ENCODE measurements around the gene MRPL42. TPM values are rescaled to one million over a fixed set of nuclear protein-coding genes. Genes with fewer than 3 reads are reported as not detected.
A peak's percentile ranks its signal among the peaks of the same experiment; 100 is the strongest.

MRPL42 gene
- total RNA-seq, 2 experiments from 2014 or later, result 39.0 to 39.3 TPM

DNA sequence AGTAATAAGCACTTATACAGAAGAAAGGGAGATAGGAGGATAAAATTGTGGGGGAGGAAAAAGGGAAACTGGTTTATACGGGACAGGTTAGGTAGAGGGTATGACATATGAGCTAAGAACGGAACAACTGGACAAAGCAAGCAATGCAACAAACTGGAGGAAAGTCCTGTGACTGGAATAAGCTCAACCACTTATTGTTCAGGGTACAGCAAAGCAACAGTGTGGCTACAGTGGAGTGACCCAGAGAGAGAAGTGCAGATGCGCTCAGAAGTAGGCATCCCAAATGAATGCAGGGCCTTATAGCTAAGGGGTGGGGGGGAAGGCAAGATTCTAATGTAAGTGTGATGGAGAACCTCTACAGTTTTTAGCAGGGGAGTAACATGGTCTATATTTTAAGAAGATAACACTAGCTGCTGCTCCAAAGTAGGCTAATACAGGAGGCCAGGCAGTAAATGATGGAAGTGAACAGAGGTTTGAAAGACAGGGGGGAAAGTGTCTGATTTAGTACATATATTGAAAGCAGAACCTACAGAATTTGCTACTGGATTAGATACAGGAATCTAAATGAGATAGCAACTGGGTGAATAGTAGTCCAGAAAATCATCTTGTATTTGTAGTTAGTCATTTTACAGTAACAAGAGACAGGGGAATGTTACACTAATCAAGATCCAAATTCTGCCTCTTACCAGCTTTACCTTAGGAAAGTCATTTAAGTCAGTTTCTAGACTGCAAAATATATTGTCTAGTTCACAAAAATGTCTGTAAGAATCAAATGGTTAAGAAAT, 28.9 kb upstream of the MRPL42 start:
- CTCF ChIA-PET, result interaction anchor here (1.0 to 1.7 kb wide), 4 partner anchors 18 to 29 kb away, joined by 3 to 11 read pairs (median 5); partner anchors contain the start of gene MRPL42
- intact Hi-C loops (cut with DNase I, micrococcal nuclease), result loop anchor here in 1 of 2 experiments (5.0 to 10.0 kb wide), 3 partner anchors 34 to 1786 kb away; no protein-coding TSS in a partner anchor
- Mint-ChIP-seq H3K4me3 (peak overlapping the region; percentile 96), H3K4me1 (ENCODE audit: low read depth) (peaks cover 85% of the 10 kb centered on the region), H3K27me3 (no peaks in the 10 kb centered on the region), H3K36me3 (ENCODE audit: low read depth) (peaks cover 10% of the 10 kb centered on the region), H3K9me3 (no peaks in the 10 kb centered on the region), H3K27ac (peak overlapping the region; percentile 93)
- no peak overlapping the region for H3K27ac ChIP-seq (ENCODE audit: low read depth in 1 of 2, low read length in 2 of 2)
- no peaks in the 10 kb centered on the region for H3K36me3 ChIP-seq (ENCODE audit: insufficient read depth, low read length)
- H3K9me3 ChIP-seq (ENCODE audit: control insufficient read depth in 1 of 2, insufficient read depth in 1 of 2, low read length in 2 of 2), result no peaks in the 10 kb centered on the region
- ATAC-seq (ENCODE audit: poor library complexity), result no peak
- no peaks in the 10 kb centered on the region for H3K27me3 ChIP-seq (ENCODE audit: control insufficient read depth in 1 of 2, insufficient read depth in 2 of 2, low read length in 2 of 2)
- no peak overlapping the region for H3K4me3 ChIP-seq (ENCODE audit: low read length)
- DNase-seq, result no peak
- TF ChIP-seq, protein P1, sequence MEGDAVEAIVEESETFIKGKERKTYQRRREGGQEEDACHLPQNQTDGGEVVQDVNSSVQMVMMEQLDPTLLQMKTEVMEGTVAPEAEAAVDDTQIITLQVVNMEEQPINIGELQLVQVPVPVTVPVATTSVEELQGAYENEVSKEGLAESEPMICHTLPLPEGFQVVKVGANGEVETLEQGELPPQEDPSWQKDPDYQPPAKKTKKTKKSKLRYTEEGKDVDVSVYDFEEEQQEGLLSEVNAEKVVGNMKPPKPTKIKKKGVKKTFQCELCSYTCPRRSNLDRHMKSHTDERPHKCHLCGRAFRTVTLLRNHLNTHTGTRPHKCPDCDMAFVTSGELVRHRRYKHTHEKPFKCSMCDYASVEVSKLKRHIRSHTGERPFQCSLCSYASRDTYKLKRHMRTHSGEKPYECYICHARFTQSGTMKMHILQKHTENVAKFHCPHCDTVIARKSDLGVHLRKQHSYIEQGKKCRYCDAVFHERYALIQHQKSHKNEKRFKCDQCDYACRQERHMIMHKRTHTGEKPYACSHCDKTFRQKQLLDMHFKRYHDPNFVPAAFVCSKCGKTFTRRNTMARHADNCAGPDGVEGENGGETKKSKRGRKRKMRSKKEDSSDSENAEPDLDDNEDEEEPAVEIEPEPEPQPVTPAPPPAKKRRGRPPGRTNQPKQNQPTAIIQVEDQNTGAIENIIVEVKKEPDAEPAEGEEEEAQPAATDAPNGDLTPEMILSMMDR (IDR thresholded peaks at IDR 0.05), result no peak
- POLR2A ChIA-PET, result interaction anchor here (0.6 to 1.4 kb wide), 7 partner anchors 9 to 1325 kb away, joined by 3 to 4 read pairs (median 3); partner anchors contain the start of gene MRPL42
- peaks cover 52% of the 10 kb centered on the region for H3K4me1 ChIP-seq (ENCODE audit: insufficient read depth, low read length)

DNA sequence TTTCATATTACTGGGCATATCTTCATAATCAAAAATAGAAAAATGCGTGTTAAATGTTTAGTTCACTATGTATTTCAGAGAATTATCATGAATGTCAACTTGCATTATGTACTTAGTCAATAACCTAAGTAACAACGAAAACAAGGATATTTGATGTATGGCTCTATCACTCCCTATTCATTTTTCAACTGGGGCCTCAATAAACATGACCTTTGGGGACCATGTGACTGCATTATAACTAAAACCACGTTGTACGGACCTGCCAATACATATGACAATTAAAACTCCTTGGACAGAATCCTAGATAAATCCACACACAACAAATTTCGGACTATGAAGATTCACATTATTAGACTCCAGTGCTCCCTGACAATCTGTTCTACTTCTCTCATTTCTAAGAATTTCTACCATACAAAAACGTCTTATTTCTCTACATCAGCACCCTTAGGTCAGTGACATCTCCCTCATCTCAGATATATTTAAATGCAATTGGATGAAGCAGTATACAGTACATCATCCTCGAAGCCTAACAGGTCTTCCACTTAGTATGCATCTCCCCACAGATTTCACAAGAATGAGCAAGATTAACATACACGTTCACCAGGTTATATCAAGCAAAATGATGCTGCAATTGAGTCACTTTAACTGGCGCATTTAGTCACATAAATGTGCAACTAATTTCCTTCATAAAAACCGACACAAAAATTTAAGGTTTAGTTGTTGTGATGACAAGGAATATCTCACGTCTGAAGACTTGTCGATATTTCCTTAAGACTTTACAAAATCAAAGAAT, 27.1 kb upstream of the MRPL42 start:
- Mint-ChIP-seq H3K4me3 (peak overlapping the region; percentile 96), H3K27ac (peak overlapping the region; percentile 93), H3K4me1 (ENCODE audit: low read depth) (peaks cover 68% of the 10 kb centered on the region), H3K36me3 (ENCODE audit: low read depth) (peaks cover 10% of the 10 kb centered on the region), H3K9me3 (no peaks in the 10 kb centered on the region), H3K27me3 (no peaks in the 10 kb centered on the region)
- H3K4me1 ChIP-seq (ENCODE audit: insufficient read depth, low read length), result peaks cover 42% of the 10 kb centered on the region
- DNase-seq, result no peak
- H3K27ac ChIP-seq (ENCODE audit: low read depth in 1 of 2, low read length in 2 of 2), result peak overlapping the region; percentile 47 to 89
- intact Hi-C loops (cut with DNase I, micrococcal nuclease), result loop anchor here (2.0 to 10.0 kb wide), 5 partner anchors 63 to 1019 kb away; partner anchors contain the start of genes CEP83 (in 1 of the 2), CRADD (in 1 of the 2), EEA1 (in 1 of the 2) and NUDT4 (in 1 of the 2)
- H3K9me3 ChIP-seq (ENCODE audit: control insufficient read depth in 1 of 2, insufficient read depth in 1 of 2, low read length in 2 of 2), result no peaks in the 10 kb centered on the region
- TF ChIP-seq, protein P1 (IDR thresholded peaks at IDR 0.05), result no peak
- ChIA-PET CTCF (no interaction called here), POLR2A (interaction anchor here (0.7 to 2.4 kb wide), 9 partner anchors 11 to 662 kb away, joined by 3 to 22 read pairs (median 6); partner anchors contain the start of genes CRADD, EEA1 and MRPL42)
- ATAC-seq (ENCODE audit: poor library complexity), result no peak
- peak overlapping the region; percentile 76 for H3K4me3 ChIP-seq (ENCODE audit: low read length)
- H3K36me3 ChIP-seq (ENCODE audit: insufficient read depth, low read length), result no peaks in the 10 kb centered on the region
- H3K27me3 ChIP-seq (ENCODE audit: control insufficient read depth in 1 of 2, insufficient read depth in 2 of 2, low read length in 2 of 2), result no peaks in the 10 kb centered on the region

DNA sequence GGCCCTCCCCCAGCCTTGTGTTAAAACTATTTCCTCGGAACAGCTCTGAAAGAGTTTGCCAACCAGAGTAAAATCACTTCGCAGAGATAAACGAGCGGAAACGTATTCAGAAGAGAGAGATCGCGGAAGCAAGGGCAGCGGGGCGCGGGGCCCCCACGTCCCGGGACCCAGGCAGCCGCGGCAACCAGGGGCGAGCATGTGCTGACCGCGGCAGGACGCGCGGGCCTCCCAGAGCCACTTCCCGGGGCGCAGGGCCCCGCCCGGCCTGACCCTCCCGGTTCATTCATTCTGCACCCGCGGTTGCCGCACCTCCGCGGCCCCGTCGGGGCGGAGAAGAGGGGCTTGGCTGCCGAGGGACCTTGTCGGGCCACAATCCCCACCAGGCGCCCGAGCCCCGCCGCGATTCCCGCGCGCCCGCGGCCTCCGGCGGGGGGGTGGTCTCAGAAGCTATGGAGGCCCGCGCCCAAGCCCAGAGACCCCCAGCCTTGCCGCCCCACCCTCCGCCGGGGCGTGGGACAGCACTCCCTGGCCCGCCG, 26.2 kb upstream of the MRPL42 start:
- peak overlapping the region; percentile 47 to 89 for H3K27ac ChIP-seq (ENCODE audit: low read depth in 1 of 2, low read length in 2 of 2)
- H3K36me3 ChIP-seq (ENCODE audit: insufficient read depth, low read length), result no peaks in the 10 kb centered on the region
- Mint-ChIP-seq H3K4me3 (peak overlapping the region; percentile 96), H3K4me1 (ENCODE audit: low read depth) (peaks cover 59% of the 10 kb centered on the region), H3K27ac (peak overlapping the region; percentile 93), H3K36me3 (ENCODE audit: low read depth) (peaks cover 10% of the 10 kb centered on the region), H3K27me3 (no peaks in the 10 kb centered on the region), H3K9me3 (no peaks in the 10 kb centered on the region)
- TF ChIP-seq, protein P1 (IDR thresholded peaks at IDR 0.05), result no peak
- CTCF ChIA-PET, result no interaction called here
- peak; percentile 12 to 68 (median 22) for DNase-seq
- no peaks in the 10 kb centered on the region for H3K27me3 ChIP-seq (ENCODE audit: control insufficient read depth in 1 of 2, insufficient read depth in 2 of 2, low read length in 2 of 2)
- intact Hi-C loops (cut with DNase I, micrococcal nuclease), result loop anchor here (2.0 to 10.0 kb wide), 5 partner anchors 64 to 1018 kb away; partner anchors contain the start of genes CEP83 (in 1 of the 2), CRADD (in 1 of the 2), EEA1 (in 1 of the 2) and NUDT4 (in 1 of the 2)
- ATAC-seq (ENCODE audit: poor library complexity), result no peak
- peaks cover 34% of the 10 kb centered on the region for H3K4me1 ChIP-seq (ENCODE audit: insufficient read depth, low read length)
- no peaks in the 10 kb centered on the region for H3K9me3 ChIP-seq (ENCODE audit: control insufficient read depth in 1 of 2, insufficient read depth in 1 of 2, low read length in 2 of 2)
- POLR2A ChIA-PET, result interaction anchor here (0.6 to 2.4 kb wide), 13 partner anchors 12 to 1295 kb away, joined by 3 to 22 read pairs (median 6); partner anchors contain the start of genes BTG1, CRADD, EEA1 and MRPL42
- peak overlapping the region; percentile 76 for H3K4me3 ChIP-seq (ENCODE audit: low read length)

All from CD4-positive, alpha-beta T cell (primary cell).